Peyer's patch (tissue), 4 donors: Measurements from ENCODE around the gene MTMR12. TPM values are rescaled to one million over a fixed set of nuclear protein-coding genes. Genes with fewer than 3 reads are reported as not detected.
"Not testable (repeated sequence)": the region's sequence is repeated elsewhere in the genome, so short reads cannot be mapped to it uniquely, and the experiment has no call there.

ENCODE experiments used
- DNase-seq, 3 donors: peaks; one replicate each; pipeline ENCODE4 v3.0.0-alpha.2; 2017 to 2019
- H3K27ac ChIP-seq, 4 donors: fragments of 200-600 bp; sonication (generic); one replicate each; pipeline ENCODE4 v1.5.1; 2016 to 2019
- H3K27me3 ChIP-seq, 2 donors: fragments of 200-600 bp; sonication (generic); one replicate each; pipeline ENCODE4 v1.5.1; 2019
- H3K36me3 ChIP-seq, 3 donors: fragments of 200-600 bp; sonication (generic); one replicate each; pipeline ENCODE4 v1.5.1; 2016 to 2019
- H3K4me1 ChIP-seq, 4 donors: fragments of 200-600 bp; sonication (generic); one replicate each; pipeline ENCODE4 v1.5.1; 2016 to 2019
- H3K4me3 ChIP-seq, 4 donors: fragments of 200-600 bp; sonication (generic); 1 replicate in 3 of 4; 2 replicates in 1 of 4; pipeline ENCODE4 v1.5.1; 2016 to 2019; ENCODE audit warnings: mild to moderate bottlenecking in 1 of 4
- H3K9me3 ChIP-seq, 4 donors: fragments of 200-600 bp; sonication (generic); one replicate each; pipeline ENCODE4 v1.5.1; 2016 to 2019; ENCODE audit warnings: mild to moderate bottlenecking in 1 of 4
- POLR2A ChIP-seq, 2 donors: fragments of 450-650 bp; IDR thresholded peaks; one replicate each; pipeline ENCODE4 v1.5.1; 2017; ENCODE audit warnings: antibody characterized with exemption in 2 of 2, mild to moderate bottlenecking in 2 of 2, moderate library complexity in 2 of 2
- total RNA-seq, 4 donors: library from RNA; depleted of rRNA; stranded (reverse); fragments of >200 nt; gene quantifications; one replicate each; pipeline ENCODE4 v1.1.0, GENCODE V29; 2016
- TF ChIP-seq, protein P1 (sequence below), 6 experiments: fragments of 450-650 bp in 4 of 6; fragments of 200-600 bp in 2 of 6; sonication (generic) in 1 of 6; IDR thresholded peaks; one replicate each; pipeline ENCODE4 v1.5.1; 2017 to 2019; ENCODE audit warnings: antibody characterized with exemption in 6 of 6, mild to moderate bottlenecking in 3 of 6, moderate library complexity in 1 of 6

Gene MTMR12
- total RNA-seq, 4 donors from 2014 or later: 16.0 to 43.7 (median 24.0) TPM

DNA sequence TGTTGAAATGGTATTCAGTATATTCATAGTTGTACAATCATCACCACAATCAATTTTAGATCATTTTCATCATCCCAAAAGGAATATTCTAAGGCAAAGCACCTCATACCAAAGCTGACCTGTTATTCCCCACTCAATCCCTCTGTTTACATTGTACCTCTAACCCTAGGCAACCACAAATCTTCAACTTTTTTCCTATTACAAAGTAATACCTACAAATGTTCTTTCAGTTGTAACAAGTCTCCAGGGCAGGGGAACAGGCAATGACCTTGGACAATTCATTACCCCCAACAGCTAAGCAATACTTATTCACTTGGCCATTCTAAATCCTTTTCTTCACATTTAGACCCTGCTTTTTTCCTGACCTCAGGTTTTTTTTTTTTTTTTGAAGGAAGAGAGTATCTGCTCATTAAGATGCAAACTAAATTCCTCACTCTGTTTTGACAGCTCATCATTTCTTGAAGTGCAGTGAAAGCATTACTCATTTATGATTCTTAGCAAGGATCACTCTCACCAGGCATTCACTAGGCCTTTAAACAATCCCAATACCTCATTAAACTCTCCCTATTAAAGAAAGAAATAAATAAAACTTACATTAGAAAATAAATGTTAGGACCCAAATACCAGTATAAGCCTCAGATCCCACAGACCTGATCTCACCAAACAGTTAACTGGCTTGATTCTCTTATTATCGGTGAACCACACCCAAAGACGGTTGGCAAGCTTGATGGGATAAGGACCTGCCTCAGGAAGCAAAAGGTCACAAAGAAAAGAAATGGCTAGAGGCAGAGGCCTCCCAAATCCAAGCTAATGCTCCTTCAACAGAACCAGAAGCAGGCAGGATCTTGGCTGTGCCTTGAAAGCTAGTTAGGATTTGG, 15.3 kb downstream of the MTMR12 start:
- Histone ChIP-seq H3K36me3 (peaks cover 0 to 26% (median 0%) of the 10 kb centered on the region in 3 donors), H3K27me3 (no peaks in the 10 kb centered on the region), H3K4me3 (no peak overlapping the region), H3K27ac (peak overlapping the region in 1 of 4 donors; percentile 45), H3K9me3 (no peaks in the 10 kb centered on the region), H3K4me1 (peaks cover 0 to 6% (median 0%) of the 10 kb centered on the region in 4 donors)
- no peak for DNase-seq
- TF ChIP-seq, protein P1, sequence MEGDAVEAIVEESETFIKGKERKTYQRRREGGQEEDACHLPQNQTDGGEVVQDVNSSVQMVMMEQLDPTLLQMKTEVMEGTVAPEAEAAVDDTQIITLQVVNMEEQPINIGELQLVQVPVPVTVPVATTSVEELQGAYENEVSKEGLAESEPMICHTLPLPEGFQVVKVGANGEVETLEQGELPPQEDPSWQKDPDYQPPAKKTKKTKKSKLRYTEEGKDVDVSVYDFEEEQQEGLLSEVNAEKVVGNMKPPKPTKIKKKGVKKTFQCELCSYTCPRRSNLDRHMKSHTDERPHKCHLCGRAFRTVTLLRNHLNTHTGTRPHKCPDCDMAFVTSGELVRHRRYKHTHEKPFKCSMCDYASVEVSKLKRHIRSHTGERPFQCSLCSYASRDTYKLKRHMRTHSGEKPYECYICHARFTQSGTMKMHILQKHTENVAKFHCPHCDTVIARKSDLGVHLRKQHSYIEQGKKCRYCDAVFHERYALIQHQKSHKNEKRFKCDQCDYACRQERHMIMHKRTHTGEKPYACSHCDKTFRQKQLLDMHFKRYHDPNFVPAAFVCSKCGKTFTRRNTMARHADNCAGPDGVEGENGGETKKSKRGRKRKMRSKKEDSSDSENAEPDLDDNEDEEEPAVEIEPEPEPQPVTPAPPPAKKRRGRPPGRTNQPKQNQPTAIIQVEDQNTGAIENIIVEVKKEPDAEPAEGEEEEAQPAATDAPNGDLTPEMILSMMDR (IDR thresholded peaks at IDR 0.05): no peak
- no peak for TF ChIP-seq POLR2A (IDR thresholded peaks at IDR 0.05)

DNA sequence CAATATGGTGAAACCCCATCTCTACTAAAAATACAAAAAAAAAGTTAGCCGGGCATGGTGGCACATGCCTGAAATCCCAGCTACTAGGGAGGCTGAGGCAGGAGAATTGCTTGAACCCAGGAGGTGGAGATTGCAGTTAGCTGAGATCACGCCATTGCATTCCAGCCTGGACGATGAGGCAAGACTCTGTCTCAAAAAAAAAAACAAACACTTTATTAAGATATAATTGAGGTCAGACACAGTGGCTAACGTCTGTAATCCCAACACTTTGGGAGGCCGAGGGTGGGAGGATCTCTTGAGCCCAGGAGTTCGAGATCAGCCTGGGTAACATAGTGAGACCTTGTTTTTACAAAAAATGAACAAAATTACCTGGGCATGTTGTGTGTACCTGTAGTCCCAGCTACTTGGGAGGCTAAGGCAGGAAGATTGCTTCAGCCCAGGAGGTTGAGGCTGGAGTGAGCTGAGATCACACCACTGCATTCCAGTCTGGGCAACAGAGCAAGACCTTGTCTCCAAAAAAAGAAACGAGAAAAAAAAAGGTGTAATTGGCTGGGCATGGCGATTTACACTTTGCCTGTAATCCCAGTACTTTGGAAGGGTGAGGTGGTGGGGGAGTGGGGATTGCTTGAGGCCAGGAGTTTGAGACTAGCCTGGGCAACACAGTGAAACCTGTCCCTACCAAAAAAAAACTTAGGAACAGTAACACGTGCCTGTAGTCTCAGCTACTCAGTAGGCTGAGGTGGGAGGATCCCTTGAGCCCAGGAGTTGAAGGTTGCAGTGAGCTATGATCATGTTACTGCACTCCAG, 16.6 kb downstream of the MTMR12 start:
- not testable (repeated sequence) for H3K27ac ChIP-seq, H3K27me3 ChIP-seq, H3K9me3 ChIP-seq, DNase-seq, H3K4me3 ChIP-seq, H3K4me1 ChIP-seq
- H3K36me3 ChIP-seq: peaks cover 0 to 26% (median 0%) of the 10 kb centered on the region in 3 donors

DNA sequence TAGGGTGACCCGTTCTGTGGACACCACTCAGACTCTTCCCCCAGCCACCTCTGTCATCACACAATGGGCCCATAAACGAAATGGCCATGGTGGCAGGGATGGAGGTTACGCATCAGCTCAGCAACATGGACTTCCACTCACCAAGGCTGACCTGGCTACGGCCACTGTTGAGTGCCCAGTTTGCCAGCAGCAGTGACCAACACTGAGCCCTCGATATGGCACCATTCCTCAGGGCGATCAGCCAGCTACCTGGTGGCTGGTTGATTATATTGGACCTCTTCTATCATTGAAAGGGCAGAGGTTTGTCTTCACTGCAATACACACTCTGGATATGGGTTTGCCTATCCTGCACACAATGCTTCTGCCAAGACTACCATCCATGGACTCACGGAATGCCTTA, 21.1 kb downstream of the MTMR12 start:
- H3K4me1 ChIP-seq: no peaks in the 10 kb centered on the region
- no peak overlapping the region for H3K27ac ChIP-seq
- H3K4me3 ChIP-seq: no peak overlapping the region
- TF ChIP-seq, protein P1 (IDR thresholded peaks at IDR 0.05): no peak
- TF ChIP-seq POLR2A (IDR thresholded peaks at IDR 0.05): no peak
- DNase-seq: no peak
- H3K9me3 ChIP-seq: no peaks in the 10 kb centered on the region
- peaks cover 0 to 26% (median 0%) of the 10 kb centered on the region in 3 donors for H3K36me3 ChIP-seq
- H3K27me3 ChIP-seq: no peaks in the 10 kb centered on the region

DNA sequence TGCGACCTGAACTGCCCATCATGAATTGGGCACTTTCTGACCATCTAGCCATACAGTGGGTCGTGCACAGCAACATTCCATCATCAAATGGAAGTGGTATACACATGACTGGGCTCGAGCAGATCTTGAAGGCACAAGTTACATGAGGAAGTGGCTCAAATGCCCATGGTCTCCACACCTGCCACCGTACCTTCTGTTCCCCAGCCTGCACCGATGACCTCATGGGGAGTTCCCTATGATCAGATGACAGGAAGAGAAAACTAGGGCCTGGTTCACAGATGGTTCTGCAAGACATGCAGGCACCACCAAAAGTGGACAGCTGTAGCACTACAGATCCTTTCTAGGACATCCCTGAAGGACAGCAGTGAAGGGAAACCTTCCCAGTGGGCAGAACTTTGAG, 21.8 kb downstream of the MTMR12 start:
- no peak for TF ChIP-seq POLR2A (IDR thresholded peaks at IDR 0.05)
- TF ChIP-seq, protein P1 (IDR thresholded peaks at IDR 0.05): no peak
- peak in 2 of 3 donors; percentile 54 to 70 for DNase-seq
- H3K4me3 ChIP-seq: no peak overlapping the region

DNA sequence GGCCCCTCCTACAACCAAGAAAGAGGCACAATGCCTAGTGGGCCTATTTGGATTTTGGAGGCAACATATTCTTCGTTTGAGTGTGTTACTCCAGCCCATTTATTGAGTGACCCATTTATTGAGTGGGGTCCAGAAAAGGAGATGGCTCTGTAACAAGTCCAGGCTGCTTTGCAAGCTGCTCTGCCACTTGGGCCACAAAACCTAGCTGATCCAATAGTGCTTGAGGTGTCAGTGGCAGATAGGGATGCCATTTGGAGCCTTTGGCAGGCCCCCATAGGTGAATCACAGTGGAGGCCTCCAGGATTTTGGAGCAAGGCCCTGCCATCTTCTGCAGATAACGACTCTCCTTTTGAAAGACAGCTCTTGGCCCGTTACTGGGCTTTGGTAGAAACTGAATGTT, 22.2 kb downstream of the MTMR12 start:
- H3K4me1 ChIP-seq, H3K27me3 ChIP-seq, DNase-seq, H3K4me3 ChIP-seq, H3K9me3 ChIP-seq: not testable (repeated sequence)
- H3K27ac ChIP-seq: peak overlapping the region in 1 of 4 donors; percentile 34
- H3K36me3 ChIP-seq: peaks cover 0 to 15% (median 0%) of the 10 kb centered on the region in 3 donors

More for the DNA sequence above, 21.8 kb downstream of the MTMR12 start:
- Histone ChIP-seq H3K27me3 (no peaks in the 10 kb centered on the region), H3K27ac (peak overlapping the region in 1 of 4 donors; percentile 34), H3K4me1 (no peaks in the 10 kb centered on the region), H3K9me3 (no peaks in the 10 kb centered on the region), H3K36me3 (peaks cover 0 to 20% (median 0%) of the 10 kb centered on the region in 3 donors)

DNA sequence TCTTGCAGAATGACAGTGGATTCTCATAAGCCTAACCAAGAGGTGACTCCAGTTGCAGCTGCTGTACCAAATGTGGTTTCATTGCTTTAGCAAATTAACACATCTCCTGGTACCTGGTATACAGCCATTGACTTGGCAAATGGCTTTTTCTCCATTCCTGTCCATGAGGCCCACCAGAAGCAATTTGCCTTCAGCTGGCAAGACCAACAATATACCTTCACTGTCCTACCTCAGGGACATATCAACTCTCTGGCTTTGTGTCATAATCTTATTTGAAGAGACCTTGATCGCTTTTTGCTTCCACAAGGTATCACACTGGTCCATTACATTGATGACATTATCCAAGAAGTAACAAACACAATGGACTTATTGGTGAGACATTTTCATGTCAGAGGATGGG, 22.8 kb downstream of the MTMR12 start:
- not testable (repeated sequence) for H3K9me3 ChIP-seq, H3K4me1 ChIP-seq, H3K4me3 ChIP-seq

DNA sequence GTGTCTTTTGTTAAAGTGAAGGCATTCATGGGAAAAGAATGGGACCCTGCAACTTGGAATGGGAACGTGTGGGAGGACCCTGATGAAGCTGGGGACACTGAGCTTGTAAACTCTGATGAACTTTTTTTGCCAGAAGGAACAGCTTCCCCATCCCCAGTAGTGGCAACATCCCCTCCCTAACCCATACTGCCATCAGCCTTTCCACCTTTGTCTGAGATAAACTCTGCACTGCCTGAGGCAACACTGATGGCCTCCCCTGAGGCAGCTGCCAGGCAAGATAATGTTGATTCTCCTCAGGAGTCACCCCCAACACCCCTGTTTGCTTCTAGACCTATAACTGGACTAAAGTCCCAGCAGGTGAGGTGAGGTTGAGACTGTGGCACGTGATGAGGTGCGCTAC, 24.6 kb downstream of the MTMR12 start:
- not testable (repeated sequence) for H3K4me1 ChIP-seq, H3K4me3 ChIP-seq, H3K27ac ChIP-seq, H3K27me3 ChIP-seq, H3K9me3 ChIP-seq, H3K36me3 ChIP-seq, DNase-seq

More for the DNA sequence above, 22.8 kb downstream of the MTMR12 start:
- not testable (repeated sequence) for DNase-seq, H3K27me3 ChIP-seq, H3K27ac ChIP-seq
- H3K36me3 ChIP-seq: peaks cover 0 to 10% (median 0%) of the 10 kb centered on the region in 3 donors

DNA sequence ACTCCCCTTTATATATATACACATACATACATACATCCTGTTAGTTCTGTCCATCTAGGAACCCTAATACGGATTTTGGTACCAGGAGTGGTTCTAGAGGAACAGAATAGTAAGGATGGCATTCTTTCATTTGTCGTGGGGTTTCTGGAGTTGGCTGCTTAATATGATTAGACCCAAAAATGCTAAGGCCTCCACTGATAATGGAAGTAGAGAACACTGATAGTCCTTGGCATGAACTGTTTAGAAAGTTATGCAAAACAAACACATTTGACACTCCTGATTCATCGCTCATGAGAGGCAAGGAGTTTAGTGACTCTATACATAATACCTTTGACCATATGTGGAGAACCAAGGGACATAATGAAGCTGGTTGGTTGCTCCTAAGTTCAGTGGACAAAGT, 25.2 kb downstream of the MTMR12 start:
- H3K27ac ChIP-seq, H3K4me1 ChIP-seq, H3K9me3 ChIP-seq, H3K27me3 ChIP-seq, DNase-seq, H3K36me3 ChIP-seq, H3K4me3 ChIP-seq: not testable (repeated sequence)
